SK-N-MC (cell line): ENCODE data around the gene SSTR4.
"Not testable (repeated sequence)": the region's sequence is repeated elsewhere in the genome, so short reads cannot be mapped to it uniquely, and the experiment has no call there.

Experiments
- EZH2 ChIP-seq: fragments of 200-600 bp; sonication (generic); IDR thresholded peaks from one replicate; pipeline ENCODE4 v1.6.1; 2017; ENCODE audit warnings: antibody characterized with exemption
- POLR2AphosphoS5 ChIP-seq: IDR thresholded peaks from 2 replicates; pipeline ENCODE4 v1.6.1; 2012; ENCODE audit warnings: mild to moderate bottlenecking, low read depth, low read length, borderline replicate concordance

DNA sequence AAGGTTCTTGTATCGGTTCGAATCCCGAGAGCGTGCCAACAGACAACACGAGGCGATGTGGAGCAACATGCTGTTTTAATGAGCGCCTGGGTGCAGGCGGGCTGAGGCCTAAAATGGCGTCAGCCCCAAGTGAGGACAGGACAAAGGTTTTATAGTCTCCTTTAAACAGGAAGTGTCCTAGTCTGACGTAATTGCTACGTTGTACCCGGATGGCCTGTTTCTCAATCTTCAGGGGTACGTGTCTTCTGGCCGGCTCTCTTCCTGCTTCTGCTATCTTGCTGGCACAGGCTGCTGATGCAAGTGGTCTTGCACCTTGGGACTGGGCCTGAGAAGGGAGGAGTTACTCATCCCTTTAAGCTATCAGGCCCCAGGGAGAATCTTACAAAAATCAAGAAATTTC, 9.6 kb upstream of the SSTR4 start:
- TF ChIP-seq EZH2, POLR2AphosphoS5: not testable (repeated sequence)
